Upper lobe of left lung (tissue), 4 donors: ENCODE data around the gene SPATA21.

Experiments used
- EP300 ChIP-seq, 4 donors: sonication (generic); formaldehyde crosslinking; IDR thresholded peaks; one replicate each; pipeline ENCODE4 v1.5.1; 2017; ENCODE audit warnings: antibody characterized with exemption in 4 of 4, control low read depth in 2 of 4
- POLR2AphosphoS5 ChIP-seq, 2 donors: sonication (generic); formaldehyde crosslinking; IDR thresholded peaks; one replicate each; pipeline ENCODE4 v1.5.1; 2017; ENCODE audit warnings: antibody characterized with exemption in 2 of 2

GRCh38 chr1:16356867-16357266, 80.4 kb downstream of the SPATA21 start:
- TF ChIP-seq POLR2AphosphoS5 (IDR thresholded peaks at IDR 0.05) (no peak), EP300 (IDR thresholded peaks at IDR 0.05) (no peak)
